ENCODE measurements around the gene INIP.

Gene INIP

GRCh38 chr9:112765281-112765680, 47.4 kb upstream of the INIP start:
- TF ChIP-seq ELK4 (IDR thresholded peaks at IDR 0.05; ENCODE audit: borderline replicate concordance, low read depth, low read length) (no peak), ZNF654 (tag by site-specific recombination; IDR thresholded peaks at IDR 0.05; ENCODE audit: low read depth) (no peak)
- no peak overlapping the region for H3K4me3 ChIP-seq (ENCODE audit: low read depth, low read length)
- H3K9me3 ChIP-seq (ENCODE audit: control insufficient read depth, insufficient read depth, low read depth, low read length) = no peaks in the 10 kb centered on the region
- CTCF ChIA-PET = interaction anchor here (0.7 to 1.5 kb wide), 3 partner anchors 8 to 17 kb away, joined by 3 to 5 read pairs (median 4); partner anchors contain the start of gene SNX30
- no peak overlapping the region for H3K27ac ChIP-seq (ENCODE audit: extremely low read depth, low read depth, low read length)
- H3K4me1 ChIP-seq (ENCODE audit: control insufficient read depth, insufficient read depth, low read length) = no peaks in the 10 kb centered on the region
- H3K36me3 ChIP-seq (ENCODE audit: control insufficient read depth in 2 of 2, insufficient read depth in 1 of 2, low read length in 2 of 2) = no peaks in the 10 kb centered on the region
- POLR2A ChIA-PET = interaction anchor here (0.9 to 1.7 kb wide), 6 partner anchors 9 to 47 kb away, joined by 3 to 7 read pairs (median 4); partner anchors contain the start of gene INIP

GRCh38 chr9:112764837-112765236, 46.9 kb upstream of the INIP start:
- TF ChIP-seq WT1 (tag by site-specific recombination; IDR thresholded peaks at IDR 0.05) (peak; percentile 85), ZNF629 (tag by site-specific recombination; IDR thresholded peaks at IDR 0.05) (no peak), ZNF146 (tag by site-specific recombination; IDR thresholded peaks at IDR 0.05) (no peak)
- Histone ChIP-seq H3K4me1 (ENCODE audit: control insufficient read depth, insufficient read depth, low read length) (no peaks in the 10 kb centered on the region), H3K27ac (ENCODE audit: extremely low read depth, low read depth, low read length) (no peak overlapping the region)

GRCh38 chr9:112764344-112764743, 46.4 kb upstream of the INIP start:
- no peak for TF ChIP-seq ZNF280C (tag by site-specific recombination; IDR thresholded peaks at IDR 0.05)
- no peak for TF ChIP-seq ZNF311 (tag by site-specific recombination; IDR thresholded peaks at IDR 0.05; ENCODE audit: borderline replicate concordance)
- no peak for TF ChIP-seq PRDM6 (tag by site-specific recombination; IDR thresholded peaks at IDR 0.05)
- TF ChIP-seq ZNF324 (tag by site-specific recombination; IDR thresholded peaks at IDR 0.05) = no peak
- TF ChIP-seq ZNF449 (tag by site-specific recombination; IDR thresholded peaks at IDR 0.05) = peak; percentile 42; the same call in 1 of the 2 replicates
- no peak for TF ChIP-seq ZNF223 (tag by site-specific recombination; IDR thresholded peaks at IDR 0.05)
- TF ChIP-seq SCRT1 (tag by site-specific recombination; IDR thresholded peaks at IDR 0.05; ENCODE audit: borderline replicate concordance) = no peak
- no peak for TF ChIP-seq ZNF274 (IDR thresholded peaks at IDR 0.05; ENCODE audit: low read length)
- no peak for TF ChIP-seq ZNF274 (tag by site-specific recombination; IDR thresholded peaks at IDR 0.05; ENCODE audit: borderline replicate concordance)
- peak; percentile 97 for TF ChIP-seq EGR2 (tag by site-specific recombination; IDR thresholded peaks at IDR 0.05; ENCODE audit: low read depth)
- no peak for TF ChIP-seq KLF1 (tag by site-specific recombination; IDR thresholded peaks at IDR 0.05)
- TF ChIP-seq ZBTB17 (tag by site-specific recombination; IDR thresholded peaks at IDR 0.05) = peak; percentile 69
- 0 out of 2 replicates have a peak, but pooled peaks have one; percentile 58 for TF ChIP-seq ZNF121 (tag by site-specific recombination; IDR thresholded peaks at IDR 0.05)
- no peak for TF ChIP-seq GLI2 (tag by site-specific recombination; IDR thresholded peaks at IDR 0.05; ENCODE audit: borderline replicate concordance, low read depth)
- no peak for TF ChIP-seq ZSCAN18 (tag by site-specific recombination; IDR thresholded peaks at IDR 0.05)
- peak; percentile 95 for TF ChIP-seq ZFHX2 (tag by site-specific recombination; conservative IDR thresholded peaks at IDR 0.05)
- no peak for TF ChIP-seq ZNF394 (tag by site-specific recombination; IDR thresholded peaks at IDR 0.05; ENCODE audit: borderline replicate concordance)
- H3K4me1 ChIP-seq (ENCODE audit: control insufficient read depth, insufficient read depth, low read length) = no peaks in the 10 kb centered on the region
- H3K9me3 ChIP-seq (ENCODE audit: control insufficient read depth, insufficient read depth, low read depth, low read length) = no peaks in the 10 kb centered on the region
- H3K27ac ChIP-seq (ENCODE audit: extremely low read depth, low read depth, low read length) = no peak overlapping the region
- ChIA-PET CTCF (interaction anchor here (0.8 to 1.5 kb wide), 2 partner anchors 9 to 18 kb away, joined by 4 to 5 read pairs; no protein-coding TSS in a partner anchor), POLR2A (interaction anchor here (0.9 to 1.7 kb wide), 6 partner anchors 9 to 46 kb away, joined by 3 to 7 read pairs (median 4); partner anchors contain the start of gene INIP)
- no peaks in the 10 kb centered on the region for H3K36me3 ChIP-seq (ENCODE audit: control insufficient read depth in 2 of 2, insufficient read depth in 1 of 2, low read length in 2 of 2)
- no peak overlapping the region for H3K4me3 ChIP-seq (ENCODE audit: low read depth, low read length)

More at GRCh38 chr9:112764837-112765236, 46.9 kb upstream of the INIP start:
- no peak overlapping the region for H3K4me3 ChIP-seq (ENCODE audit: low read depth, low read length)
- ChIA-PET POLR2A (interaction anchor here (0.9 to 1.7 kb wide), 6 partner anchors 9 to 47 kb away, joined by 3 to 7 read pairs (median 4); partner anchors contain the start of gene INIP), CTCF (interaction anchor here (0.8 to 1.5 kb wide), 2 partner anchors 8 to 18 kb away, joined by 4 to 5 read pairs; no protein-coding TSS in a partner anchor)
- no peaks in the 10 kb centered on the region for H3K9me3 ChIP-seq (ENCODE audit: control insufficient read depth, insufficient read depth, low read depth, low read length)
- no peaks in the 10 kb centered on the region for H3K36me3 ChIP-seq (ENCODE audit: control insufficient read depth in 2 of 2, insufficient read depth in 1 of 2, low read length in 2 of 2)
